ENCODE measurements around the gene STAC.
A peak's percentile ranks its signal among the peaks of the same experiment; 100 is the strongest.

Gene STAC

DNA sequence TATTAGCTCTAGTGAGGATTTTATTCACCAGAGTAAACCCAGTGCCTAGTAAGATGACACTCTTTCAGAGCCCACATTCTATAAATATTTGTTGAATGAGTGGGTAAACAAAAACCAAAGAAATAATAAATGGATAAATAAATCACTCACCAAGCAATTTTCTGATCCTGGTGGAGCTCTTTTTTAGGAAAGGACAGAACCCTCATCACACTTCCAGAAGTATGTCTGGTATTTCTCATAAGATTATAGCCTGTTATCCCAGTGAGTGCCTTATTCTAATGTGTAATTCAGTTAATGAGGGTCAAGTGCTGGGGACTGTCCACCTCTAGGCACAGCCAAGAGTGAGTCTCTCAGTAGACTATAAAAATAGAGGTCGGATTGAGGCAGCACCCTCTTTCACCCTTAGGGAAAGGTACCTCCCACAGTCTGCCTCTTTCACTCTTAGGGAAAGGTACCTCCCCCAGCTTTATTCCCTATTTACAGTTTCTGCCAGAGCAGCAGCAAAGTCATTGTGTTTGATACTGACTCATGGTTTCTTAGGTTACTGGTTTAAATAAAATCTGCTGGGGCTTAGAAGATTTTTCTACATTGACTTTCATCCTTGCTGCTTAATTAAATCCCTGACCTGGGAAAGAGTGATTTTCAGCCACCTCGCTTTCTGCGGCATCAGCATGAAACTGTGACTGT is 145.0 kb downstream of the STAC start:
- DNase-seq (ENCODE audit: extremely low read depth, insufficient read length), result no peak
- Histone ChIP-seq H3K36me3 (ENCODE audit: control insufficient read depth, insufficient read depth, low read length) (no peaks in the 10 kb centered on the region), H3K27me3 (replicated peaks; ENCODE audit: control insufficient read depth, insufficient read depth, low read length) (no peaks in the 10 kb centered on the region), H3K4me3 (replicated peaks; ENCODE audit: low read depth, low read length) (no peak overlapping the region)
- TF ChIP-seq CTCF (IDR thresholded peaks at IDR 0.05; ENCODE audit: insufficient read depth, low read length, poor library complexity, severe bottlenecking), result no peak

DNA sequence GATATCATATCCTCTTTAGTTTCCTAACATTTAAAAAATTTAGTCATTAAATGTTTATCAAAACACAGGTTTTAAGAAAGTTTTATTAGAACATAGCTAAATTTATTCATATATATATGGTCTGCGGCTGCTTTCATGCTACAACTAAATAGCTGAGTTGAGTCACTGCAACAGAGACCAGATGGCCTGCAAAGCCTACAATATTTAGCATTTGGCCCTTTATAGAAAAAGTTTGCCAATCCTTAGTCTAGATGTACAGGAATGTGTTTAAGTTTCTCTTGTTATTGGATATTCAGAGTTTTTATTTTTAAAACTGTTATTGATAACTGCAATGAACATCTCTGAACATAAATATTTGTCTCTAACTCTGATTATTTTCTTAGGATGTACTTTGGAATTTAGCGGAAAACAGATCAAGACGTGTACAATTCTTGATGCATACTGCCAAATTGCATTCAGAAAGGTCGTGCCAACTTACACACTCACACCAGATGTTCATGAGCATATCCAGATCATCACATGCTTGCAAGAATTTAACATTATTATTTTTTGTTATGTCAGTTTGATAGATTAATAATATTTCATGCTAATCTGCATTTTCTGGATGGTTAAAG is 157.9 kb downstream of the STAC start:
- Histone ChIP-seq H3K27me3 (replicated peaks; ENCODE audit: control insufficient read depth, insufficient read depth, low read length) (no peaks in the 10 kb centered on the region; the same call in 1 of the 2 replicates), H3K36me3 (ENCODE audit: control insufficient read depth, insufficient read depth, low read length) (no peaks in the 10 kb centered on the region), H3K4me3 (replicated peaks; ENCODE audit: low read depth, low read length) (no peak overlapping the region)
- TF ChIP-seq CTCF (IDR thresholded peaks at IDR 0.05; ENCODE audit: insufficient read depth, low read length, poor library complexity, severe bottlenecking), result no peak
- DNase-seq (ENCODE audit: extremely low read depth, insufficient read length), result no peak

GRCh38 chr3:36540888-36541518 is 160.7 kb downstream of the STAC start:
- Histone ChIP-seq H3K4me3 (replicated peaks; ENCODE audit: low read depth, low read length) (no peak overlapping the region), H3K36me3 (ENCODE audit: control insufficient read depth, insufficient read depth, low read length) (no peaks in the 10 kb centered on the region), H3K27me3 (replicated peaks; ENCODE audit: control insufficient read depth, insufficient read depth, low read length) (no peaks in the 10 kb centered on the region; the same call in none of the 2 replicates)
- no peak for DNase-seq (ENCODE audit: extremely low read depth, insufficient read length)
- peak; percentile 77 for TF ChIP-seq CTCF (IDR thresholded peaks at IDR 0.05; ENCODE audit: insufficient read depth, low read length, poor library complexity, severe bottlenecking)

DNA sequence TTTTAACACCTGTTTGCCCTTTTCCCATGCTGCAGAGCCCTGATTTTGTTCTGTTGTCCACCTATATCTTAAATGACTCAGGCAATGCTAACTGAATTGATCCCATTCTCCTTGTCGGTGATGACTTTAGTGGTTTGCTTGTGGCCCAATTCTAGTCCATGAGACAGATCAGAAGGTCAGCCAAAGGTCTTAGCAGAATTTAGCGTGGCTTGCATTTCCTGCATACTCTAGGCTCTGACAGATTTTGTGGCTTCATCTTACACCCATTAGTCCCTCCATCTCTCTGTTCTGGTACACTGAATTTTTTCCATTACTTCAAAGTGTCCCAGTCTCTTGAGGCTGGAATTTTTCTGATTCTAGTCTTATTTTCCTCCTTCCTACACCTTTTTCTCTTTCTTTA is 161.9 kb downstream of the STAC start:
- Histone ChIP-seq H3K36me3 (ENCODE audit: control insufficient read depth, insufficient read depth, low read length) (no peaks in the 10 kb centered on the region), H3K27me3 (replicated peaks; ENCODE audit: control insufficient read depth, insufficient read depth, low read length) (no peaks in the 10 kb centered on the region; the same call in none of the 2 replicates), H3K4me3 (replicated peaks; ENCODE audit: low read depth, low read length) (no peak overlapping the region)
- no peak for TF ChIP-seq CTCF (IDR thresholded peaks at IDR 0.05; ENCODE audit: insufficient read depth, low read length, poor library complexity, severe bottlenecking)
- no peak for DNase-seq (ENCODE audit: extremely low read depth, insufficient read length)

- DNase-seq (ENCODE audit: extremely low read depth, insufficient read length), result no peak
- H3K4me3 ChIP-seq (replicated peaks; ENCODE audit: low read depth, low read length), result no peak overlapping the region
- H3K36me3 ChIP-seq (ENCODE audit: control insufficient read depth, insufficient read depth, low read length), result no peaks in the 10 kb centered on the region
- no peaks in the 10 kb centered on the region; the same call in none of the 2 replicates for H3K27me3 ChIP-seq (replicated peaks; ENCODE audit: control insufficient read depth, insufficient read depth, low read length)
- TF ChIP-seq CTCF (IDR thresholded peaks at IDR 0.05; ENCODE audit: insufficient read depth, low read length, poor library complexity, severe bottlenecking), result no peak
These were observed 163.1 kb downstream of the STAC start for GRCh38 chr3:36543276-36543997.
